ENCODE measurements around the gene UCN.

- TF ChIP-seq MAX (IDR thresholded peaks at IDR 0.05; ENCODE audit: low read depth, low read length) (no peak), CTCF (IDR thresholded peaks at IDR 0.05; ENCODE audit: low read depth, low read length) (peak; percentile 91)
These were observed 4.9 kb downstream of the UCN start for GRCh38 chr2:27303093-27304025.

Measured in NB4 (cell line).